ENCODE measurements around the gene AMH.

GRCh38 chr19:2223391-2223790 lies 25.7 kb upstream of the AMH start:
- no peak for TF ChIP-seq POLR2A (IDR thresholded peaks at IDR 0.05)
- TF ChIP-seq CTCF (IDR thresholded peaks at IDR 0.05) = no peak

Measured in ovary (tissue), 3 donors.